ENCODE measurements around the gene POM121L12. TPM values are rescaled to one million over a fixed set of nuclear protein-coding genes. Genes with fewer than 3 reads are reported as not detected.

The POM121L12 gene
- total and polyA plus RNA-seq, 2 donors (not counting 1 experiment from before 2014, with no cell fraction given) = not detected

DNA sequence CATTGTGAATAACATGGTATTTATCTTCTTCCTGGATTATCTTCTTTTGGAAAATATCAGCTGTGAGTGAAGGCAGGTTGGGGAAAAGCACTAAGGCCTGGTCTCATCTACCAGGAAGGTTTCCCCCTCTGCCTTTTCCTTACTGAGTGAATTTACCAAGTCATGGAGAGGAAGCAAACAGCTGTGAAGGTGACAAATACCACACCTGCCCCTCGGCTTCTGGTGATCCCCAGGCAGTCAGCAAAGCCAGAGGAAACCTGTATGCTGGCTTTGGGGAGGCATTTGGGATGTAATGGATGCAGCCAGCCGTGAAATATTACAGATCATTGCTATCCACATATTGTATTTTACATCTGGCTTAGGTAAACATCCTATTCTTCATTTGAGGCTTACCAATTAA is 24.2 kb downstream of the POM121L12 start:
- Histone ChIP-seq H3K9me3 (ENCODE audit: control extremely low read depth in 1 of 3, control insufficient read depth in 2 of 3, insufficient read depth in 1 of 3, low read length in 2 of 3) (peaks cover 0 to 5% (median 0%) of the 10 kb centered on the region in 3 donors), H3K9ac (ENCODE audit: low read length) (no peak overlapping the region), H3K4me3 (ENCODE audit: control extremely low read depth in 1 of 5, extremely low read depth in 1 of 5, insufficient read depth in 1 of 5, low read depth in 2 of 5, low read length in 4 of 5) (no peak overlapping the region), H3K27ac (ENCODE audit: low read length in 2 of 2) (no peak overlapping the region), H3K79me2 (ENCODE audit: control insufficient read depth, insufficient read depth, low read length) (no peaks in the 10 kb centered on the region), H3K4me1 (ENCODE audit: control insufficient read depth in 2 of 2, insufficient read depth in 2 of 2, low read length in 2 of 2) (no peaks in the 10 kb centered on the region), H3K27me3 (replicated peaks in 1 of 4; ENCODE audit: control extremely low read depth in 1 of 4, control insufficient read depth in 3 of 4, insufficient read depth in 4 of 4, low read length in 3 of 4) (no peaks in the 10 kb centered on the region), H2AFZ (ENCODE audit: insufficient read depth, low read depth, low read length, poor library complexity, severe bottlenecking) (no peak overlapping the region), H3K4me2 (replicated peaks; ENCODE audit: low read depth, low read length, poor library complexity, severe bottlenecking) (no peak overlapping the region), H3K36me3 (replicated peaks in 1 of 2; ENCODE audit: control extremely low read depth in 1 of 2, control insufficient read depth in 1 of 2, extremely low read depth in 1 of 2, insufficient read depth in 2 of 2, low read length in 1 of 2) (no peaks in the 10 kb centered on the region), H4K20me1 (ENCODE audit: control insufficient read depth, insufficient read depth, low read length, poor library complexity, severe bottlenecking) (no peaks in the 10 kb centered on the region)
- CTCF ChIA-PET = no interaction called here
- Mint-ChIP-seq H3K27ac (no peak overlapping the region), H3K4me3 (no peak overlapping the region), H3K9me3 (ENCODE audit: insufficient read depth) (peaks cover 10% of the 10 kb centered on the region), H3K4me1 (no peaks in the 10 kb centered on the region), H3K27me3 (no peaks in the 10 kb centered on the region)
- no peak for ATAC-seq (ENCODE audit: low read depth)
- WGBS (ENCODE audit: insufficient coverage) = 14% methylated on average over 1 of the region's 2 CpGs
- no peak for DNase-seq
- TF ChIP-seq EZH2 (IDR thresholded peaks at IDR 0.05; ENCODE audit: borderline replicate concordance, insufficient read depth, low read depth, low read length, poor library complexity, severe bottlenecking) = no peak
- TF ChIP-seq, protein P1, sequence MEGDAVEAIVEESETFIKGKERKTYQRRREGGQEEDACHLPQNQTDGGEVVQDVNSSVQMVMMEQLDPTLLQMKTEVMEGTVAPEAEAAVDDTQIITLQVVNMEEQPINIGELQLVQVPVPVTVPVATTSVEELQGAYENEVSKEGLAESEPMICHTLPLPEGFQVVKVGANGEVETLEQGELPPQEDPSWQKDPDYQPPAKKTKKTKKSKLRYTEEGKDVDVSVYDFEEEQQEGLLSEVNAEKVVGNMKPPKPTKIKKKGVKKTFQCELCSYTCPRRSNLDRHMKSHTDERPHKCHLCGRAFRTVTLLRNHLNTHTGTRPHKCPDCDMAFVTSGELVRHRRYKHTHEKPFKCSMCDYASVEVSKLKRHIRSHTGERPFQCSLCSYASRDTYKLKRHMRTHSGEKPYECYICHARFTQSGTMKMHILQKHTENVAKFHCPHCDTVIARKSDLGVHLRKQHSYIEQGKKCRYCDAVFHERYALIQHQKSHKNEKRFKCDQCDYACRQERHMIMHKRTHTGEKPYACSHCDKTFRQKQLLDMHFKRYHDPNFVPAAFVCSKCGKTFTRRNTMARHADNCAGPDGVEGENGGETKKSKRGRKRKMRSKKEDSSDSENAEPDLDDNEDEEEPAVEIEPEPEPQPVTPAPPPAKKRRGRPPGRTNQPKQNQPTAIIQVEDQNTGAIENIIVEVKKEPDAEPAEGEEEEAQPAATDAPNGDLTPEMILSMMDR (IDR thresholded peaks at IDR 0.05) = no peak
- intact Hi-C loops (cut with micrococcal nuclease) = no loop called here
- POLR2A ChIA-PET = no interaction called here

DNA sequence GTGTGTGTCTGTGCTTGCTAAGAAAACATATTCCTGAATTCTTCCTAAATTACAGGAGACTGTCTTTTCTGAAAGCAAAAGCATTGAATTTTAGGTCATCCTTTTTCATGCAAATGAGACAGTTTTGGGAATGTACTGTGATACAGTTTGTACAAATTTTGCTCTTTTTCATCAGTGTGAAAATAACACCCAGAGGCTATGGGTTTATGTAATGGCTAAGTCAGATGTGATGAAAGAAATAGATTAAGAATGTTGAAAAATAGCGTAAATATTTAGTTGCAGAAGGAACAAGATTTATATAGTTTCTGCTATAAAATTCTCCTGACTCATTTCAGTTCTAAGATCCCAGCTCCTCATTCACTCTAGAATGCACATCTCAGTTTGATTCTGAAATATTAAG is 24.6 kb downstream of the POM121L12 start:
- Mint-ChIP-seq H3K4me1 (no peaks in the 10 kb centered on the region), H3K4me3 (no peak overlapping the region), H3K27ac (no peak overlapping the region), H3K9me3 (ENCODE audit: insufficient read depth) (peaks cover 9% of the 10 kb centered on the region), H3K27me3 (no peaks in the 10 kb centered on the region)
- CTCF ChIA-PET = no interaction called here
- no peak for TF ChIP-seq EZH2 (IDR thresholded peaks at IDR 0.05; ENCODE audit: borderline replicate concordance, insufficient read depth, low read depth, low read length, poor library complexity, severe bottlenecking)
- TF ChIP-seq, protein P1 (IDR thresholded peaks at IDR 0.05) = no peak
- Histone ChIP-seq H3K36me3 (replicated peaks in 1 of 2; ENCODE audit: control extremely low read depth in 1 of 2, control insufficient read depth in 1 of 2, extremely low read depth in 1 of 2, insufficient read depth in 2 of 2, low read length in 1 of 2) (no peaks in the 10 kb centered on the region), H3K9me3 (ENCODE audit: control extremely low read depth in 1 of 3, control insufficient read depth in 2 of 3, insufficient read depth in 1 of 3, low read length in 2 of 3) (peaks cover 0 to 7% (median 0%) of the 10 kb centered on the region in 3 donors), H2AFZ (ENCODE audit: insufficient read depth, low read depth, low read length, poor library complexity, severe bottlenecking) (no peak overlapping the region), H3K4me3 (ENCODE audit: control extremely low read depth in 1 of 5, extremely low read depth in 1 of 5, insufficient read depth in 1 of 5, low read depth in 2 of 5, low read length in 4 of 5) (no peak overlapping the region), H3K79me2 (ENCODE audit: control insufficient read depth, insufficient read depth, low read length) (no peaks in the 10 kb centered on the region), H3K4me1 (ENCODE audit: control insufficient read depth in 2 of 2, insufficient read depth in 2 of 2, low read length in 2 of 2) (no peaks in the 10 kb centered on the region), H3K4me2 (replicated peaks; ENCODE audit: low read depth, low read length, poor library complexity, severe bottlenecking) (no peak overlapping the region), H3K27ac (ENCODE audit: low read length in 2 of 2) (no peak overlapping the region), H3K9ac (ENCODE audit: low read length) (no peak overlapping the region), H3K27me3 (replicated peaks in 1 of 4; ENCODE audit: control extremely low read depth in 1 of 4, control insufficient read depth in 3 of 4, insufficient read depth in 4 of 4, low read length in 3 of 4) (no peaks in the 10 kb centered on the region), H4K20me1 (ENCODE audit: control insufficient read depth, insufficient read depth, low read length, poor library complexity, severe bottlenecking) (no peaks in the 10 kb centered on the region)
- DNase-seq = no peak
- POLR2A ChIA-PET = no interaction called here
- no CpG with 5 or more reads among the region's 1 CpG for whole genome bisulfite sequencing (ENCODE audit: insufficient coverage)
- intact Hi-C loops (cut with micrococcal nuclease) = no loop called here
- ATAC-seq (ENCODE audit: low read depth) = no peak

Data from B cell (primary cell).